ENCODE measurements around the gene UCHL1.

DNA sequence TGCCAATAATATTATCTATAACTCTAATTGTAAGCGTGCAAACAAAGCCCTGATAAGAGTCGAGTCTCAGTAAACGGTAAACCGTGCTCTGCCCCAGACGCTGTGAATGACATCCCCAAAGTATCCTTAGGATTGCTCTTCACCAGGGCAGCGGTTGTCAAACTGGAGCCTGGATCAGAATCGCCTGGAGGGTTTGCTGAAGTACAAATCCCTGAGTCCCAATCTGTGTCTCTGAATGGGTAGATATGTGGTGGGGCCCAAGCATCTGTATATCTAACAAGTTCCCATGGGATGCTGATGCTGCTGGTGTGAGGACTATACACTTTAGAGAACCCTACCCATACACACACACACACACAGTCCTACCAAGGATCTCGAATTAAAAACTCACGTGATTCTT, 41.6 kb upstream of the UCHL1 start:
- TF ChIP-seq, protein P1, sequence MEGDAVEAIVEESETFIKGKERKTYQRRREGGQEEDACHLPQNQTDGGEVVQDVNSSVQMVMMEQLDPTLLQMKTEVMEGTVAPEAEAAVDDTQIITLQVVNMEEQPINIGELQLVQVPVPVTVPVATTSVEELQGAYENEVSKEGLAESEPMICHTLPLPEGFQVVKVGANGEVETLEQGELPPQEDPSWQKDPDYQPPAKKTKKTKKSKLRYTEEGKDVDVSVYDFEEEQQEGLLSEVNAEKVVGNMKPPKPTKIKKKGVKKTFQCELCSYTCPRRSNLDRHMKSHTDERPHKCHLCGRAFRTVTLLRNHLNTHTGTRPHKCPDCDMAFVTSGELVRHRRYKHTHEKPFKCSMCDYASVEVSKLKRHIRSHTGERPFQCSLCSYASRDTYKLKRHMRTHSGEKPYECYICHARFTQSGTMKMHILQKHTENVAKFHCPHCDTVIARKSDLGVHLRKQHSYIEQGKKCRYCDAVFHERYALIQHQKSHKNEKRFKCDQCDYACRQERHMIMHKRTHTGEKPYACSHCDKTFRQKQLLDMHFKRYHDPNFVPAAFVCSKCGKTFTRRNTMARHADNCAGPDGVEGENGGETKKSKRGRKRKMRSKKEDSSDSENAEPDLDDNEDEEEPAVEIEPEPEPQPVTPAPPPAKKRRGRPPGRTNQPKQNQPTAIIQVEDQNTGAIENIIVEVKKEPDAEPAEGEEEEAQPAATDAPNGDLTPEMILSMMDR (IDR thresholded peaks at IDR 0.05) = no peak
- TF ChIP-seq ZFP36 (IDR thresholded peaks at IDR 0.05; ENCODE audit: borderline replicate concordance, partially characterized antibody) (no peak), SMC3 (IDR thresholded peaks at IDR 0.05) (no peak), EP300 (IDR thresholded peaks at IDR 0.05) (no peak), POLR2AphosphoS2 (conservative IDR thresholded peaks at IDR 0.05; ENCODE audit: low read length) (no peak)
